PFSK-1 (cell line): Measurements from ENCODE around the gene CTNND2.

ENCODE experiments used
- FOXP2 ChIP-seq: optimal IDR thresholded peaks from 2 replicates; pipeline ENCODE3; 2011; ENCODE audit warnings: borderline replicate concordance, control low read depth, inconsistent platforms; ENCODE audit not compliant: insufficient read depth; ENCODE audit errors: extremely low read length, extremely low read depth
- POLR2AphosphoS5 ChIP-seq: IDR thresholded peaks from 2 replicates; pipeline ENCODE4 v1.6.1; 2012; ENCODE audit warnings: low read depth, mild to moderate bottlenecking, control low read depth, low read length, moderate library complexity
- REST ChIP-seq, 2 experiments: IDR thresholded peaks; 2 replicates each; pipeline versions ENCODE4 v1.6.1 to v1.8.0; 2011 to 2012; ENCODE audit warnings: low read depth in 2 of 2, low read length in 2 of 2, control low read depth in 1 of 2, inconsistent platforms in 1 of 2, mild to moderate bottlenecking in 1 of 2, moderate library complexity in 1 of 2; ENCODE audit not compliant: insufficient read depth in 1 of 2
- SIN3A ChIP-seq: IDR thresholded peaks from 2 replicates; pipeline ENCODE4 v1.6.1; 2012; ENCODE audit warnings: mild to moderate bottlenecking, low read length, moderate library complexity, borderline replicate concordance; ENCODE audit not compliant: insufficient read depth
- TAF1 ChIP-seq: IDR thresholded peaks from 2 replicates; pipeline ENCODE4 v1.6.1; 2012; ENCODE audit warnings: low read length, control low read depth, borderline replicate concordance; ENCODE audit not compliant: insufficient read depth

CTNND2 gene

GRCh38 chr5:11234501-11234911 lies 669.7 kb downstream of the CTNND2 start:
- no peak for TF ChIP-seq SIN3A

- TF ChIP-seq FOXP2 (no peak), POLR2AphosphoS5 (no peak)
Observed at GRCh38 chr5:11230890-11231289, 673.4 kb downstream of the CTNND2 start.

- TF ChIP-seq SIN3A (no peak), FOXP2 (no peak), POLR2AphosphoS5 (no peak), TAF1 (no peak), REST (IDR thresholded peaks at IDR 0.05; ENCODE audit: insufficient read depth in 1 of 2, low read depth in 2 of 2, low read length in 2 of 2) (no peak)
Observed at GRCh38 chr5:11227064-11227463, 677.2 kb downstream of the CTNND2 start.

GRCh38 chr5:11224436-11225187 lies 679.6 kb downstream of the CTNND2 start:
- TF ChIP-seq SIN3A, result no peak
- TF ChIP-seq REST (IDR thresholded peaks at IDR 0.05; ENCODE audit: insufficient read depth in 1 of 2, low read depth in 2 of 2, low read length in 2 of 2), result no peak
- TF ChIP-seq POLR2AphosphoS5, result no peak
- no peak for TF ChIP-seq TAF1
- TF ChIP-seq FOXP2, result no peak

GRCh38 chr5:11222169-11222568 lies 682.1 kb downstream of the CTNND2 start:
- TF ChIP-seq POLR2AphosphoS5, result no peak
- no peak for TF ChIP-seq FOXP2
- no peak for TF ChIP-seq REST (IDR thresholded peaks at IDR 0.05; ENCODE audit: insufficient read depth in 1 of 2, low read depth in 2 of 2, low read length in 2 of 2)
- TF ChIP-seq TAF1, result no peak

GRCh38 chr5:11214864-11215644 lies 689.2 kb downstream of the CTNND2 start:
- TF ChIP-seq POLR2AphosphoS5 (no peak), SIN3A (no peak), FOXP2 (no peak), REST (IDR thresholded peaks at IDR 0.05; ENCODE audit: insufficient read depth in 1 of 2, low read depth in 2 of 2, low read length in 2 of 2) (no peak), TAF1 (no peak)
